ENCODE results near the gene STPG3. TPM values are rescaled to one million over a fixed set of nuclear protein-coding genes. Genes with fewer than 3 reads are reported as not detected.

Gene STPG3
- polyA plus RNA-seq, 1 donor (not counting 4 experiments of a cell fraction or from before 2014, with no cell fraction given) = not detected

GRCh38 chr9:137234758-137235423 is 16.2 kb upstream of the STPG3 start:
- H3K36me3 ChIP-seq (ENCODE audit: control insufficient read depth in 2 of 2, extremely low read depth in 1 of 2, insufficient read depth in 2 of 2, low read length in 2 of 2) = peaks cover 0 to 6% of the 10 kb centered on the region in 2 experiments
- dilution Hi-C loops (cut with MboI; ENCODE audit: extremely low pct_ligation_motif_present, low sequenced_read_pairs) = no loop called here

GRCh38 chr9:137235424-137236237 is 15.5 kb upstream of the STPG3 start:
- no peak for FAIRE-seq

More at GRCh38 chr9:137234758-137235423, 16.2 kb upstream of the STPG3 start:
- peaks cover 6% of the 10 kb centered on the region for H3K79me2 ChIP-seq (ENCODE audit: control insufficient read depth, insufficient read depth, low read length)
- peaks cover 12% of the 10 kb centered on the region for H3K27me3 ChIP-seq (ENCODE audit: control insufficient read depth, extremely low read depth, insufficient read depth, low read length)
- H3K9me3 ChIP-seq (ENCODE audit: control insufficient read depth, low read depth, low read length) = no peaks in the 10 kb centered on the region
- no peaks in the 10 kb centered on the region for H3K9me1 ChIP-seq (ENCODE audit: control insufficient read depth, extremely low read depth, insufficient read depth, low read length)
- no peak for DNase-seq (ENCODE audit: low read depth, low spot score)
- H2AFZ ChIP-seq (ENCODE audit: control insufficient read depth, low read length) = no peak overlapping the region
- no peak overlapping the region for H3K27ac ChIP-seq (ENCODE audit: control insufficient read depth, insufficient read depth, low read length)
- no peaks in the 10 kb centered on the region for H3K4me1 ChIP-seq (ENCODE audit: control insufficient read depth, extremely low read depth, insufficient read depth, low read length)
- no peaks in the 10 kb centered on the region for H4K20me1 ChIP-seq (ENCODE audit: control insufficient read depth, extremely low read depth, insufficient read depth, low read length)
- H3K4me3 ChIP-seq (ENCODE audit: control insufficient read depth in 2 of 3, extremely low read depth in 1 of 3, insufficient read depth in 2 of 3, low read depth in 1 of 3, low read length in 3 of 3) = no peak overlapping the region
- no peak overlapping the region for H3K9ac ChIP-seq (ENCODE audit: control insufficient read depth, extremely low read depth, insufficient read depth, low read length)
- TF ChIP-seq CTCF (optimal IDR thresholded peaks at IDR 0.05 in 1 of 3, IDR thresholded peaks at IDR 0.05 in 1 of 3, conservative IDR thresholded peaks at IDR 0.05 in 1 of 3; ENCODE audit: extremely low read depth in 1 of 3, insufficient read depth in 2 of 3, low read length in 3 of 3) = no peak
- no peak for TF ChIP-seq EZH2 (IDR thresholded peaks at IDR 0.05; ENCODE audit: low read length)
- no peak overlapping the region for H3K4me2 ChIP-seq (ENCODE audit: control insufficient read depth, extremely low read depth, insufficient read depth, low read depth, low read length)
- FAIRE-seq = no peak

More at GRCh38 chr9:137235424-137236237, 15.5 kb upstream of the STPG3 start:
- Histone ChIP-seq H3K4me3 (ENCODE audit: control insufficient read depth in 2 of 3, extremely low read depth in 1 of 3, insufficient read depth in 2 of 3, low read depth in 1 of 3, low read length in 3 of 3) (no peak overlapping the region), H3K9ac (ENCODE audit: control insufficient read depth, extremely low read depth, insufficient read depth, low read length) (no peak overlapping the region), H3K4me2 (ENCODE audit: control insufficient read depth, extremely low read depth, insufficient read depth, low read depth, low read length) (no peak overlapping the region), H3K9me3 (ENCODE audit: control insufficient read depth, low read depth, low read length) (no peaks in the 10 kb centered on the region), H3K79me2 (ENCODE audit: control insufficient read depth, insufficient read depth, low read length) (peaks cover 9% of the 10 kb centered on the region), H3K27me3 (ENCODE audit: control insufficient read depth, extremely low read depth, insufficient read depth, low read length) (peaks cover 12% of the 10 kb centered on the region), H3K27ac (ENCODE audit: control insufficient read depth, insufficient read depth, low read length) (no peak overlapping the region), H2AFZ (ENCODE audit: control insufficient read depth, low read length) (no peak overlapping the region), H3K36me3 (ENCODE audit: control insufficient read depth in 2 of 2, extremely low read depth in 1 of 2, insufficient read depth in 2 of 2, low read length in 2 of 2) (peaks cover 0 to 6% of the 10 kb centered on the region in 2 experiments), H3K9me1 (ENCODE audit: control insufficient read depth, extremely low read depth, insufficient read depth, low read length) (no peaks in the 10 kb centered on the region), H3K4me1 (ENCODE audit: control insufficient read depth, extremely low read depth, insufficient read depth, low read length) (no peaks in the 10 kb centered on the region), H4K20me1 (ENCODE audit: control insufficient read depth, extremely low read depth, insufficient read depth, low read length) (no peaks in the 10 kb centered on the region)
- DNase-seq (ENCODE audit: low read depth, low spot score) = no peak
- dilution Hi-C loops (cut with MboI; ENCODE audit: extremely low pct_ligation_motif_present, low sequenced_read_pairs) = no loop called here
- no peak for TF ChIP-seq EZH2 (IDR thresholded peaks at IDR 0.05; ENCODE audit: low read length)
- TF ChIP-seq CTCF (optimal IDR thresholded peaks at IDR 0.05 in 1 of 3, IDR thresholded peaks at IDR 0.05 in 1 of 3, conservative IDR thresholded peaks at IDR 0.05 in 1 of 3; ENCODE audit: extremely low read depth in 1 of 3, insufficient read depth in 2 of 3, low read length in 3 of 3) = no peak
